ENCODE measurements around the gene PPHLN1. TPM values are rescaled to one million over a fixed set of nuclear protein-coding genes. Genes with fewer than 3 reads are reported as not detected.

The PPHLN1 gene
- total RNA-seq, 1 donor from 2014 or later, result 62.1 TPM

GRCh38 chr12:42484996-42485395, 159.0 kb downstream of the PPHLN1 start:
- H3K27me3 ChIP-seq (ENCODE audit: control insufficient read depth, insufficient read depth, low read length), result no peaks in the 10 kb centered on the region
- FAIRE-seq (no peak), DNase-seq (ENCODE audit: low read depth) (no peak)
- H3K4me3 ChIP-seq (ENCODE audit: low read depth, low read length), result no peak overlapping the region
- no peaks in the 10 kb centered on the region for H3K36me3 ChIP-seq (ENCODE audit: control insufficient read depth, insufficient read depth, low read length)
- TF ChIP-seq, protein P1, sequence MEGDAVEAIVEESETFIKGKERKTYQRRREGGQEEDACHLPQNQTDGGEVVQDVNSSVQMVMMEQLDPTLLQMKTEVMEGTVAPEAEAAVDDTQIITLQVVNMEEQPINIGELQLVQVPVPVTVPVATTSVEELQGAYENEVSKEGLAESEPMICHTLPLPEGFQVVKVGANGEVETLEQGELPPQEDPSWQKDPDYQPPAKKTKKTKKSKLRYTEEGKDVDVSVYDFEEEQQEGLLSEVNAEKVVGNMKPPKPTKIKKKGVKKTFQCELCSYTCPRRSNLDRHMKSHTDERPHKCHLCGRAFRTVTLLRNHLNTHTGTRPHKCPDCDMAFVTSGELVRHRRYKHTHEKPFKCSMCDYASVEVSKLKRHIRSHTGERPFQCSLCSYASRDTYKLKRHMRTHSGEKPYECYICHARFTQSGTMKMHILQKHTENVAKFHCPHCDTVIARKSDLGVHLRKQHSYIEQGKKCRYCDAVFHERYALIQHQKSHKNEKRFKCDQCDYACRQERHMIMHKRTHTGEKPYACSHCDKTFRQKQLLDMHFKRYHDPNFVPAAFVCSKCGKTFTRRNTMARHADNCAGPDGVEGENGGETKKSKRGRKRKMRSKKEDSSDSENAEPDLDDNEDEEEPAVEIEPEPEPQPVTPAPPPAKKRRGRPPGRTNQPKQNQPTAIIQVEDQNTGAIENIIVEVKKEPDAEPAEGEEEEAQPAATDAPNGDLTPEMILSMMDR (IDR thresholded peaks at IDR 0.05; ENCODE audit: insufficient read depth, low read length, severe bottlenecking), result no peak

DNA sequence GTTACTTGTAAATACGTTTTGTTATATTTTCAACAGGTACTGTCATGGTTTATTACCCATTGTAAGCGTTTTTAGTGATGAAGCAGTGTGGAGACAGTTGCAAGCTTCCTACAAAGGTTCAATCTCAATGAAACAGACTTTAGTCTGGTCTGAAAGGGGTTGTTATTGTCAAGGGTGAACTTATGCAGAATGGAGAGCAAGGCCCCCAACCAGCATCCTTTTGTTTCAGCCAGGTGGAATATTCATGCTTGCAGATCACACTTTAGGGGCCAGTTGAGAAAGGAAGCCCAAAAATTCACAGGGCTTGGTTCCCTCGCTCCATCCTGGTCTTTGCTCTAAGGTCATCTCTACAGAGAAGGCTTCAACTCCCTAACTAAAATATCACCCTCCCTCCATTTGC, 159.9 kb downstream of the PPHLN1 start:
- DNase-seq (ENCODE audit: low read depth), result no peak
- TF ChIP-seq, protein P1 (IDR thresholded peaks at IDR 0.05; ENCODE audit: insufficient read depth, low read length, severe bottlenecking), result no peak
- FAIRE-seq, result no peak

DNA sequence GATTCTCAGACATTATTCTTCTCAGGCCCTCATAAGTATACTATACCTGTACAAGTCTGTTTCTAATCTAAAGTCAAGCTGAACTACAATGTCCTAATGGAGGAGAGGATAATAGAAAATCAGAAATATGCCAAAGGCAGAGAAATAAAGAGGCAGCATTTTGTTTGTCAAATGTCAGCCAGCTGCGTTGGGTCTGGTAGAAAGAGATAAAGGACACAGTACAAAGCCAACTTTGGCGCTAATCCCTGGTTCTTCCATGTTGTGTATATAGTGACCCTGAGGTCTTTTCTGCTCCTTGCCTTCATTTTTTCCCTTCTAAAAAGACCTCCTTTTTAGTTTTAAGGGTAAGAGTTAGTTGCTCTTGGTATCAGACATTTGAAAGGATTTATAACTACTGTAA, 160.4 kb downstream of the PPHLN1 start:
- FAIRE-seq (no peak), DNase-seq (ENCODE audit: low read depth) (no peak)
- Histone ChIP-seq H3K4me3 (ENCODE audit: low read depth, low read length) (no peak overlapping the region), H3K27me3 (ENCODE audit: control insufficient read depth, insufficient read depth, low read length) (no peaks in the 10 kb centered on the region), H3K36me3 (ENCODE audit: control insufficient read depth, insufficient read depth, low read length) (no peaks in the 10 kb centered on the region)
- TF ChIP-seq, protein P1 (IDR thresholded peaks at IDR 0.05; ENCODE audit: insufficient read depth, low read length, severe bottlenecking), result no peak

More for the DNA sequence above, 159.9 kb downstream of the PPHLN1 start:
- H3K4me3 ChIP-seq (ENCODE audit: low read depth, low read length), result no peak overlapping the region
- no peaks in the 10 kb centered on the region for H3K27me3 ChIP-seq (ENCODE audit: control insufficient read depth, insufficient read depth, low read length)
- no peaks in the 10 kb centered on the region for H3K36me3 ChIP-seq (ENCODE audit: control insufficient read depth, insufficient read depth, low read length)

GRCh38 chr12:42490261-42490842, 164.4 kb downstream of the PPHLN1 start:
- FAIRE-seq (no peak), DNase-seq (ENCODE audit: low read depth) (no peak)
- H3K27me3 ChIP-seq (ENCODE audit: control insufficient read depth, insufficient read depth, low read length), result no peaks in the 10 kb centered on the region
- TF ChIP-seq, protein P1 (IDR thresholded peaks at IDR 0.05; ENCODE audit: insufficient read depth, low read length, severe bottlenecking), result no peak
- no peaks in the 10 kb centered on the region for H3K36me3 ChIP-seq (ENCODE audit: control insufficient read depth, insufficient read depth, low read length)
- no peak overlapping the region for H3K4me3 ChIP-seq (ENCODE audit: low read depth, low read length)

Other genes with a start within 250 kb of the PPHLN1 start
- 8.3 and 9.2 TPM in 2 replicates for gene GXYLT1, start 181.3 kb upstream of the PPHLN1 start, total RNA-seq
- 11.8 and 14.2 TPM in 2 replicates for gene YAF2, start 87.9 kb upstream of the PPHLN1 start, total RNA-seq
- 15.0 and 33.4 TPM in 2 replicates for gene ZCRB1, start 73 bp upstream of the PPHLN1 start, total RNA-seq